GM19438 (cell line): Measurements from ENCODE around the gene TIPRL.
"Not testable (repeated sequence)": the region's sequence is repeated elsewhere in the genome, so short reads cannot be mapped to it uniquely, and the experiment has no call there.

ENCODE experiments used
- ATAC-seq: cut with Tn5 transposase; IDR thresholded peaks from one replicate; pipeline ENCODE4 v1.9.1; 2021; ENCODE audit warnings: low read depth; ENCODE audit not compliant: unreplicated experiment

Gene TIPRL

GRCh38 chr1:168157638-168158037, 21.1 kb upstream of the TIPRL start:
- no peak for ATAC-seq

DNA sequence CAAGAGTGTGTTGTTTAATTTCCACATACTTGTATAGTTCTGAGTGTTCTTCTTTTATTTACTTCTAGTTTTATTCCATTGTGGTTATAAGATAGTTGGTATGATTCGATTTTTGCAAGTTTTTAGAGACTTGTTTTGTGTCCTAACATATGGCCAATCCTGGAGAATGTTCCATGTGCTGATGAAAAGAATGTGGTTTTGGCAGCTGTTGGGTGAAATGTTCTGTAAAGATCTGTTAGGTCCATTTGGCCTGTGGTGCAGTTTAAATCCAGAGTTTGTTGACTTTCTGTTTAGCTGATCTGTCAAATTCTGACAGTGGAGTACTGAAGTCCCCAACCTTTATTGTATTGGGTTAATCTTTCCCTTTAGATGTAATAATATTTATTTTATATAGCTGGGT, 19.5 kb upstream of the TIPRL start:
- ATAC-seq: no peak

- no peak for ATAC-seq
Measured at GRCh38 chr1:168159979-168160378, 18.8 kb upstream of the TIPRL start.

GRCh38 chr1:168161459-168161858, 17.3 kb upstream of the TIPRL start:
- no peak for ATAC-seq

GRCh38 chr1:168163670-168164069, 15.1 kb upstream of the TIPRL start:
- no peak for ATAC-seq

- no peak for ATAC-seq
Measured at GRCh38 chr1:168164771-168165170, 14.0 kb upstream of the TIPRL start.

GRCh38 chr1:168167806-168168205, 11.0 kb upstream of the TIPRL start:
- ATAC-seq: no peak

DNA sequence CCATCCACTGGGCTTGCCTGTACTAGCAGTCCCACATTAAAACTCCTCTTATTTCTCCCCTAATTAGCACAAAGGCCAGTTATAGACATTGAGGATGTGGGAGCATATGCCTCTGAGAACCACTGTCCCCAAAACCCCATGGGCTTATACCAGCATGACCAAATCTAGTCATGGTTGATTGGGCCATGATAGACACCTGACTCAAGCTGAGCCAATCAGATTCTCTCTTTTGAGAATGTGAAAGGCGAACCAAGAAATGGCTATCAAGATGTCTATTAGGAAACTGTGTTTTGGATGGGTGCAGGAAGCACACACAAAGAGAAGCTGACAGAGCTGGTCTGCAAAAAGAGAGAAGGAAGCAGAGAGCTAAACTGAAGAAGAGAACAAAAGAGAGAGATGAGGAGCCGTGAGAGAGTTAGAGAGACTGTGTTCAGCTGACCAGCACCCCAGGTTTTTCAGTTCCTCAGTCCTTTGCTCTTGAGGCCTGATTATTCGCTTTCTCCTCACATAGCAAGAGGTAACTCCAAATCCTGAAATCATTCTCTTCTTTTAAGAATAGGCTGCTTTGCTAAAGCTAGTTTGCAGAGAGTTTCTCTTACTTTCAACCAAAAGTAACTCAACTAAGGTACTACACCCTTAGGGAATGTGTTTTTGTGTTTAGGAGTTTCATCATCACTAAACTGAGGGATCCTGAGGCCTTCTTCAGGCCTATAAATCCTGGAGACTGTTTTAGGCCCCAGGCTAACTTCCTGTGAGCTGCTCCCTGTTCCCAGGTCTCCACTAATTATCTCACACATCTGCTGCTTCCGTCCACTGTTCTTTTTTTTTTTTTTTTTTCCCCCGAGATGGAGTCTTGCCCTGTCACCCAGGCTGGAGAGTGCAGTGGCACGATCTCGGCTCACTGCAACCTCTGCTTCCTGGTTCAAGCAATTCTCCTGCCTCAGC, 7.9 kb upstream of the TIPRL start:
- no peak for ATAC-seq

- ATAC-seq: no peak
Measured at GRCh38 chr1:168172250-168172915, 6.4 kb upstream of the TIPRL start.

- no peak for ATAC-seq
Measured at GRCh38 chr1:168178227-168178637, 530 bp upstream of the TIPRL start.

GRCh38 chr1:168179438-168180147, 831 bp downstream of the TIPRL start:
- ATAC-seq: no peak

- ATAC-seq: no peak
Measured at GRCh38 chr1:168180148-168180524, 1.4 kb downstream of the TIPRL start.

DNA sequence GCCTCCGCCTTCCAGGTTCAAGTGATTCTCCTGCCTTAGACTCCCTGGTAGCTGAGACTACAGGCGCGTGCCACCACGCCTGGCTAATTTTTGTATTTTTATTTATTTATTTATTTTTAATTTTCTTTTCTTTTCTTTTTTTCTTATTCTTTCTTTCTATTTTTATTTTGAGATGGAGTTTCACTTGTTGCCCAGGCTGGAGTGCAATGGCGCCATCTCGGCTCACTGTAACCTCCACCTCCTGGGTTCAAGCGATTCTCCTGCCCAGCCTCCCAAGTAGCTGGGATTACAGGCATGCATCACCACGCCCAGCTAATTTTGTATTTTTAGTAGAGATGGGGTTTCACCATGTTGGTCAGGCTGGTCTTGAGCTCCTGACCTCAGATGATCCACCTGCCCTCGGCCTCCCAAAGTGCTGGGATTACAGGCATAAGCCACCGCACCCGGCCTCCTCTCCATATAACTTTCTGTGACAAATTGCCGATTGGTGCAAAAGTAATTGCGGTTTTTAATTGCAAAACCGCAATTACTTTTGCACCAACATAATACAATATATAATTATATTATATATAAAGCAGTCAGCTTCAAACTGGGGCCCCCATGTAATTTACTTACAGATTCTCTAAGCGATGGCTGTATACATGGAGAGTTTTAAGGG, 2.4 kb downstream of the TIPRL start:
- ATAC-seq: not testable (repeated sequence)

DNA sequence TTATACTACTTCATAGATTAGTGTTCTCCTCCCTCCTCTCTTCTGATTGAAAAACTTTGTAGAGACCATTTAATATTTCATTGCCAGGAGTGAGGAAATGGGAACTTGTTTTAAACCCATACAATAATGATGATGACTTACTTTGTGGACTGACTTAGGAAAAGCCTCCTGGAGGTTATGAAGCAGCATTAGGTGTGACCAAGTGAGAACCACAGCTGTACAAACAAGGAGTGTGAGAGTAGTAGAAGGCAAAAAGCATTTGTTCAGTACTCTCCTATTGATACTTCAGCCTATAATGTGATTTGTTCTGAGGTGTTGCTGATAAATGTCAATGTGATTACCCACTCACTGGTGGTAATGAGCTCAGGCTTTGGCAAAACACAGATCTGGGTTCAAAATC, 8.4 kb downstream of the TIPRL start:
- ATAC-seq: no peak

DNA sequence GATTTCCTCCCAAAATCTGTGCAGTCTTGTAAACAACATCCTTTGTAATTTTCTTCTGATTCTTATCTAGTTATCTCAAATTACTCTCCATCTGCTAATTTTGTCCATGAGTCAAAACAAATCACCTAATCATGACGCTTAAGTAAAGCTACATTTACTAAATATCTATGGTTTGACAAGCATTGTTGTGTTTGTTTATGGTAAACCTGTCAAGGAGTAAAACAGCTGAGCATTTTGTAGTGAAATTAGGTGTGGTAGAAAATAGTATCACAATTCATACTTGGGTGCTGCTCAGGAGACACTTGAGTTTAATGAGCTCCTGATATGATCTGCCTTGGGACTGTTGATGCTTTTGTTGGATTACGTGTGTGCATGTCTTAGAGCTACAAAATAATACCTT, 11.6 kb downstream of the TIPRL start:
- no peak for ATAC-seq

DNA sequence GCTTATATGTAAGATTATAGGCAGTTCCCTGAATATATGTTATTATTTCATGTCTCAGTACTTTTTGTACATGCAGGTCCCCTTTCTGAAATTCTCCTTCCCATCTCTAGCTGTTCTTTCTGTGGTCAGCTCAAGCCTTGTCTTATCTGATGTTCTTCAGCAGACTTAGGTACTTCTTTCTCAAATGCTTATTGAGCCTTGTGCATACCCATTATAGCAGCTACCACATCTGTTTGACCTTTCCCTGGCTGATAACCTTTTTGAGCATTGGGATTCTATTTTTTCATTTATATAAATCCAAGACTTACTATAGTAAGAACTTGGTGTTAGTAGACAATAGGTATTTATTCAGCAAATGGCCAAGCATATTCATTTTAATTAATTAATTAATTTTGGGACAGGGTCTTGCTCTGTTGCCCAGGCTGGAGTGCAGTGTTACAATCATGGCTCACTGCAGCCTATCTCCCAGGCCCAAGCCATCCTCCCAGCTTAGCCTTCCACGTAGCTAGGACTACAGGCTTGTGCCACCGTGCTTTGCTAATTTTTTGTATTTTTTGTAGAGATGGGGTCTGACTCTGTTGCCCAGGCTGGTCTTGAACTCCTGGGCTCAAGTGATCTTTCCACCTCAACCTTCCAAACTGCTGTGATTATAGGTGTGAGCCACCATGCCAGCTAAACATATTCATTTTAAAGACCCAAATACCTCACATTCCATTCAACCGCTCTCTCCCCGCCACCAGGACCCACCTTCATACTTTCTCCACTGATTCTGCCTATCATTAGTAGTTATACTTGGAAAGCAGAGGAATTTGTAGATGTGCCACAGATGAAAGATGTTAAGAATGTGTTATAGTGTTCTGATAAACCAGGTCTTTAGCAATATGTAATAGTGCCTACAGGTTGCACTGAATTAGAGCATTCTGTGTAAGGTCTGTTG, 16.7 kb downstream of the TIPRL start:
- no peak for ATAC-seq

GRCh38 chr1:168199056-168199455, 20.3 kb downstream of the TIPRL start:
- ATAC-seq: no peak

DNA sequence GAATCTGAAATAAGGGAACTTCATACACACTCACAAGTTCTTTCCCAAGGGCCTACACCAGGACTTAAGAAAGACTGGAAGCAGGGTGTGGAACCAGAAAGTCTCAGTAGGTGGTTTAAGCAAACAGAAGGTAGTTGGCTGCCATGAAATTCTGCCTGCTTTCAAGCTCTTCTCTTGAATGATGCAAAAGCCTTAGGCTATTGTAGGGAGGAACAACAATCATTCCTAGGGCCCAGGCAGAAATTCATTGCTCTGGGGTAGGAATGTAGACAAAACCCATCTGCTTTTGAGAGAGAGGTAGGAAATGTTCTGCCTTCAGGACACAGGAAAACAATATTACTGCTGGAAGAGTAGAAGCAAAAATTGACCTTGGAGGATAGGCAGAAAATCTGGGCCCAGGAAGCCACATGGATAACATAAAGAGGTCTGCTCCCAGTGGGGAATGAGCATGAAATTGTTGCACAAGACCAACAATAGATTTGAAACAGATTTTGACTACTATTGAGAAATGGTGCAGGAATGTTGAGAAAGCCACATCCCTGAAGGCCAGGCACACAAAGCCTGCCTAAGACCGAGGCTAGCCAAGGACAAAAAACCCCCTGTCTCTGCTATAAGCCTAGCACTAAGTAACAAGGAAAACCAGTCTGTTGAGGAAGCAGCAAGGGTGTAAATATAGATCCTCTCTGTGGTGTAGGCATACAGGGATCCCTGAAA, 24.3 kb downstream of the TIPRL start:
- ATAC-seq: no peak

- no peak for ATAC-seq
Measured at GRCh38 chr1:168206111-168206510, 27.3 kb downstream of the TIPRL start.
